Peyer's patch (tissue), 4 donors: ENCODE results near the gene VSTM4.

Source experiments
- POLR2A ChIP-seq, 2 donors: fragments of 450-650 bp; IDR thresholded peaks; one replicate each; pipeline ENCODE4 v1.5.1; 2017; ENCODE audit warnings: antibody characterized with exemption in 2 of 2, mild to moderate bottlenecking in 2 of 2, moderate library complexity in 2 of 2
- TF ChIP-seq, protein P1 (sequence below), 6 experiments: fragments of 450-650 bp in 4 of 6; fragments of 200-600 bp in 2 of 6; sonication (generic) in 1 of 6; IDR thresholded peaks; one replicate each; pipeline ENCODE4 v1.5.1; 2017 to 2019; ENCODE audit warnings: antibody characterized with exemption in 6 of 6, mild to moderate bottlenecking in 3 of 6, moderate library complexity in 1 of 6

DNA sequence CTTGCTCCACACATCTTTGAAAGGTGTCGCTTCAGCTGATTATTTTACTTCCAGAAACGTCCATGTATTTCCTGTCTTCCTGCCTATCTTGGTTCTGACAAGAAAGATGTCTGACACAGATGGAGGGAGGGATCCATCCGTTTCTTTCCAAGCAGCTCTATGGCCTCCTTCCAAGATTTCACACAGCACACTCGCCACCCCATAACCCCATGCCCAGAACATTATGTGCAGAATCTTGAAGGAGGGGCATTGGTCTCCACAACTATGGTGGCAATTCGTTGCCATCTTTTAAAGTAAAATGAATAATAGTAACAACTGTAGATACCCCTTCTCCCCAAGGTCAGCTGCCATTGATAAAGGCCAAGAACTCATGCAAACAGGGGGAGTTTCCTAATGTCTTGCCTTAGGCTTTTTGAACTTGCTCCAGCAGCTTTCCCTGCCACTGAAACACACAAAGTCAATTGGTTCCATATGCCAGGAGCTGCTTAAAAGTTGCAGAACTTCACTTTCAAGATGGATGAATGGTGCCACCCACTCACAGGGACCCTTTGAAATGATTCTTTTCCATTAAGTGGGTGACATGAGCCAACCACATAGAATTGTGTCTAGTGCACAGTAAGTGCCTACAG, 60.0 kb downstream of the VSTM4 start:
- no peak for TF ChIP-seq POLR2A (IDR thresholded peaks at IDR 0.05)
- TF ChIP-seq, protein P1, sequence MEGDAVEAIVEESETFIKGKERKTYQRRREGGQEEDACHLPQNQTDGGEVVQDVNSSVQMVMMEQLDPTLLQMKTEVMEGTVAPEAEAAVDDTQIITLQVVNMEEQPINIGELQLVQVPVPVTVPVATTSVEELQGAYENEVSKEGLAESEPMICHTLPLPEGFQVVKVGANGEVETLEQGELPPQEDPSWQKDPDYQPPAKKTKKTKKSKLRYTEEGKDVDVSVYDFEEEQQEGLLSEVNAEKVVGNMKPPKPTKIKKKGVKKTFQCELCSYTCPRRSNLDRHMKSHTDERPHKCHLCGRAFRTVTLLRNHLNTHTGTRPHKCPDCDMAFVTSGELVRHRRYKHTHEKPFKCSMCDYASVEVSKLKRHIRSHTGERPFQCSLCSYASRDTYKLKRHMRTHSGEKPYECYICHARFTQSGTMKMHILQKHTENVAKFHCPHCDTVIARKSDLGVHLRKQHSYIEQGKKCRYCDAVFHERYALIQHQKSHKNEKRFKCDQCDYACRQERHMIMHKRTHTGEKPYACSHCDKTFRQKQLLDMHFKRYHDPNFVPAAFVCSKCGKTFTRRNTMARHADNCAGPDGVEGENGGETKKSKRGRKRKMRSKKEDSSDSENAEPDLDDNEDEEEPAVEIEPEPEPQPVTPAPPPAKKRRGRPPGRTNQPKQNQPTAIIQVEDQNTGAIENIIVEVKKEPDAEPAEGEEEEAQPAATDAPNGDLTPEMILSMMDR (IDR thresholded peaks at IDR 0.05) = no peak
